Cardiac fibroblast (primary cell): ENCODE data around the gene RPH3AL.

ENCODE experiments used
- DNase-seq, 2 donors: peaks; one replicate each; pipeline versions ENCODE4 v3.0.0 to v3.0.0-alpha.2; 2010; ENCODE audit warnings: low read depth in 2 of 2
- H3K4me3 ChIP-seq, 2 donors: replicated peaks in 1 of 2; 1 replicate in 1 of 2; 2 replicates in 1 of 2; pipeline ENCODE4 v1.5.1; 2011; ENCODE audit warnings: low read depth in 2 of 2, low read length in 2 of 2, mild to moderate bottlenecking in 2 of 2, moderate library complexity in 1 of 2
- CTCF ChIP-seq: IDR thresholded peaks from one replicate; pipeline ENCODE4 v1.5.1; 2011; ENCODE audit warnings: low read depth, mild to moderate bottlenecking, low read length, inconsistent platforms

The RPH3AL gene

GRCh38 chr17:307741-308507 lies 44.7 kb downstream of the RPH3AL start:
- H3K4me3 ChIP-seq: no peak overlapping the region
- DNase-seq: no peak
- TF ChIP-seq CTCF: no peak

GRCh38 chr17:307295-307691 lies 45.3 kb downstream of the RPH3AL start:
- H3K4me3 ChIP-seq: no peak overlapping the region
- no peak for DNase-seq
- no peak for TF ChIP-seq CTCF

- no peak for TF ChIP-seq CTCF
- no peak overlapping the region for H3K4me3 ChIP-seq
- no peak for DNase-seq
These were observed 45.9 kb downstream of the RPH3AL start for GRCh38 chr17:306536-307294.

- DNase-seq: no peak
- H3K4me3 ChIP-seq: no peak overlapping the region
- TF ChIP-seq CTCF: no peak
These were observed 46.5 kb downstream of the RPH3AL start for GRCh38 chr17:306116-306515.

- no peak overlapping the region for H3K4me3 ChIP-seq
- no peak for TF ChIP-seq CTCF
- DNase-seq: no peak
These were observed 47.3 kb downstream of the RPH3AL start for GRCh38 chr17:305090-305976.

- no peak overlapping the region for H3K4me3 ChIP-seq
- no peak for TF ChIP-seq CTCF
- no peak for DNase-seq
These were observed 48.1 kb downstream of the RPH3AL start for GRCh38 chr17:304461-304860.
